HEK293T (cell line): ENCODE data around the gene PDCD6IP.
"Not testable (repeated sequence)": the region's sequence is repeated elsewhere in the genome, so short reads cannot be mapped to it uniquely, and the experiment has no call there.

ENCODE experiments used
- ARNT ChIP-seq: fragments of 450-650 bp; IDR thresholded peaks from 2 replicates; pipeline ENCODE4 v1.6.1; 2017; ENCODE audit warnings: mild to moderate bottlenecking
- BHLHE40 ChIP-seq: fragments of 450-650 bp; IDR thresholded peaks from 2 replicates; pipeline ENCODE4 v1.6.1; 2016; ENCODE audit warnings: mild to moderate bottlenecking, moderate library complexity, borderline replicate concordance
- CTBP1 ChIP-seq: fragments of 450-650 bp; IDR thresholded peaks from 2 replicates; pipeline ENCODE4 v1.6.1; 2016; ENCODE audit warnings: borderline replicate concordance
- ELF4 ChIP-seq: fragments of 450-650 bp; IDR thresholded peaks from 2 replicates; pipeline ENCODE4 v1.6.1; 2017; ENCODE audit warnings: antibody characterized with exemption
- FOXA1 ChIP-seq: fragments of 450-650 bp; IDR thresholded peaks from 2 replicates; pipeline ENCODE4 v1.6.1; 2016; ENCODE audit warnings: mild to moderate bottlenecking
- FOXK2 ChIP-seq: fragments of 450-650 bp; IDR thresholded peaks from 2 replicates; pipeline ENCODE4 v1.6.1; 2016; ENCODE audit warnings: mild to moderate bottlenecking
- FOXM1 ChIP-seq: fragments of 450-650 bp; IDR thresholded peaks from 2 replicates; pipeline ENCODE4 v1.6.1; 2017; ENCODE audit warnings: mild to moderate bottlenecking, borderline replicate concordance
- LEF1 ChIP-seq: fragments of 450-650 bp; IDR thresholded peaks from 2 replicates; pipeline ENCODE4 v1.6.1; 2017; ENCODE audit warnings: mild to moderate bottlenecking, borderline replicate concordance
- NFRKB ChIP-seq: fragments of 450-650 bp; IDR thresholded peaks from 2 replicates; pipeline ENCODE4 v1.6.1; 2016; ENCODE audit warnings: mild to moderate bottlenecking, moderate library complexity
- PKNOX1 ChIP-seq: fragments of 450-650 bp; IDR thresholded peaks from 2 replicates; pipeline ENCODE4 v1.6.1; 2016
- SP1 ChIP-seq: fragments of 450-650 bp; IDR thresholded peaks from 2 replicates; pipeline ENCODE4 v1.6.1; 2017
- SUZ12 ChIP-seq: fragments of 450-650 bp; IDR thresholded peaks from 2 replicates; pipeline ENCODE4 v1.6.1; 2016; ENCODE audit warnings: mild to moderate bottlenecking
- TARDBP ChIP-seq: fragments of 450-650 bp; IDR thresholded peaks from 2 replicates; pipeline ENCODE4 v1.6.1; 2016
- ZNF384 ChIP-seq: fragments of 450-650 bp; IDR thresholded peaks from 2 replicates; pipeline ENCODE4 v1.6.1; 2016

GRCh38 chr3:33850599-33850998 is 52.2 kb downstream of the PDCD6IP start:
- not testable (repeated sequence) for TF ChIP-seq FOXA1, SP1, NFRKB, LEF1, SUZ12, ARNT, TARDBP, ELF4, ZNF384, FOXM1, BHLHE40, FOXK2, CTBP1, PKNOX1
